ENCODE measurements around the gene SDC4.

Gene SDC4

DNA sequence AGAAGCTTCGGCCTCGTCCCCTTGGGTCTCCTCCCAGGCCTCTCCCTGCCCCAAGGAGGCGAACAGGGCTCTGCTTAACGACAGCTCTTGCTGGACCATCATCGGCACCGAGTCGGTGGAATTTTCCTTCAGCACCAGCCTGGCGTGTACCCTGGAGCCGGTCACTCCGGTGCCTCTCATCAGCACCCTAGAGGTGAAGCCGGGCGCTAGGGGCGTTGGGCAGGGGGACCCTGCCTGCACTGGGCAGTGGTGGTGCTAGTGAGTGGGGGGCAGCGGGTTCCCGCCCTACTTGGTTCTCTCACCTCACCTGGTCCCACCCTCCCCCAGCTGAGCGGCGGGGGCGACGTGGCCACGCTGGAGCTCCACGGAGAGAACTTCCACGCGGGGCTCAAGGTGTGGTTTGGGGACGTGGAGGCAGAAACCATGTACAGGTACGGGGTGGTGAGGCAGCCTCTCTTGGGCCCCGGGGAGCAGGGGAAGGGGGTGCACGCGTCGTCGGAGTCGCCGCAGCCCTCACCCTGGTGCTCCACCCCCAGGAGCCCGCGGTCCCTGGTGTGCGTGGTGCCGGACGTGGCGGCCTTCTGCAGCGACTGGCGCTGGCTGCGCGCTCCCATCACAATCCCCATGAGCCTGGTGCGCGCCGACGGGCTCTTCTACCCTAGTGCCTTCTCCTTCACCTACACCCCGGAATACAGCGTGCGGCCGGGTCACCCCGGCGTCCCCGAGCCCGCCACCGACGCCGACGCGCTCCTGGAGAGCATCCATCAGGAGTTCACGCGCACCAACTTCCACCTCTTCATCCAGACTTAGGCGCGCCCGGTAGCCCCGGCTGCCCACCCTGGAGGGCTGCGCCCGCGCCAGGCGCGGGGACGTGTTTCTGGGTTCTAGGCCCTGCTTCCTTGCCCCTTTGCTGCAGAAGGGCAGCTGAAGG lies 31.8 kb downstream of the SDC4 start:
- TF ChIP-seq POLR2A (IDR thresholded peaks at IDR 0.05; ENCODE audit: extremely low read depth, insufficient read length), result no peak
- TF ChIP-seq, protein P1, sequence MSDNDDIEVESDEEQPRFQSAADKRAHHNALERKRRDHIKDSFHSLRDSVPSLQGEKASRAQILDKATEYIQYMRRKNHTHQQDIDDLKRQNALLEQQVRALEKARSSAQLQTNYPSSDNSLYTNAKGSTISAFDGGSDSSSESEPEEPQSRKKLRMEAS (IDR thresholded peaks at IDR 0.05; ENCODE audit: low read depth, low read length), result no peak
- TF ChIP-seq, protein P2, sequence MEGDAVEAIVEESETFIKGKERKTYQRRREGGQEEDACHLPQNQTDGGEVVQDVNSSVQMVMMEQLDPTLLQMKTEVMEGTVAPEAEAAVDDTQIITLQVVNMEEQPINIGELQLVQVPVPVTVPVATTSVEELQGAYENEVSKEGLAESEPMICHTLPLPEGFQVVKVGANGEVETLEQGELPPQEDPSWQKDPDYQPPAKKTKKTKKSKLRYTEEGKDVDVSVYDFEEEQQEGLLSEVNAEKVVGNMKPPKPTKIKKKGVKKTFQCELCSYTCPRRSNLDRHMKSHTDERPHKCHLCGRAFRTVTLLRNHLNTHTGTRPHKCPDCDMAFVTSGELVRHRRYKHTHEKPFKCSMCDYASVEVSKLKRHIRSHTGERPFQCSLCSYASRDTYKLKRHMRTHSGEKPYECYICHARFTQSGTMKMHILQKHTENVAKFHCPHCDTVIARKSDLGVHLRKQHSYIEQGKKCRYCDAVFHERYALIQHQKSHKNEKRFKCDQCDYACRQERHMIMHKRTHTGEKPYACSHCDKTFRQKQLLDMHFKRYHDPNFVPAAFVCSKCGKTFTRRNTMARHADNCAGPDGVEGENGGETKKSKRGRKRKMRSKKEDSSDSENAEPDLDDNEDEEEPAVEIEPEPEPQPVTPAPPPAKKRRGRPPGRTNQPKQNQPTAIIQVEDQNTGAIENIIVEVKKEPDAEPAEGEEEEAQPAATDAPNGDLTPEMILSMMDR (IDR thresholded peaks at IDR 0.05; ENCODE audit: low read depth, low read length), result no peak
- TF ChIP-seq MYC (IDR thresholded peaks at IDR 0.05; ENCODE audit: low read depth, low read length), result no peak
- no peak overlapping the region for H3K4me3 ChIP-seq (ENCODE audit: low read depth, low read length)

DNA sequence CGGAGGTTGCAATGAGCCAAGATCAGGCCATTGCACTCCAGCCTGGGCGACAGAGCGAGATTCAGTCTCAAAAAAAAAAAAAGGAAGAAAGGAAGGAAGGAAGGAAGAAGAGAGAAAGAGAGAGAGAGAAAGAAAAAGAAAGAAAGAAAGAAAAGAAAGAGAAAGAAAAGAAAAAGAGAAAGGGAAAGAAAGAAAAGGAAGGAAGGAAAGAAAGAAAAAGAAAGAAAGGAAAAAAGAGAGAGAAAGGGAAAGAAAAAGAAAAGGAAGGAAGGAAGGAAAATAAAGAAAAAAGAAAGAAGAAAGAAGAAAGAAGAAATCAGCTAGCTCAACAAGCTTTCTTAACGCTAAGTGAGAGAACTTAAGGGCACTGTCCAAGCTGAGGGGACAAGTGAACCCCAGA lies 32.6 kb downstream of the SDC4 start:
- H3K4me3 ChIP-seq (ENCODE audit: low read depth, low read length), result no peak overlapping the region
- TF ChIP-seq MYC (IDR thresholded peaks at IDR 0.05; ENCODE audit: low read depth, low read length) (no peak), POLR2A (IDR thresholded peaks at IDR 0.05; ENCODE audit: extremely low read depth, insufficient read length) (no peak)
- TF ChIP-seq, protein P1 (IDR thresholded peaks at IDR 0.05; ENCODE audit: low read depth, low read length), result no peak
- TF ChIP-seq, protein P2 (IDR thresholded peaks at IDR 0.05; ENCODE audit: low read depth, low read length), result no peak
- no peak for DNase-seq (ENCODE audit: low read depth)

More for the DNA sequence above, 31.8 kb downstream of the SDC4 start:
- no peak for DNase-seq (ENCODE audit: low read depth)

DNA sequence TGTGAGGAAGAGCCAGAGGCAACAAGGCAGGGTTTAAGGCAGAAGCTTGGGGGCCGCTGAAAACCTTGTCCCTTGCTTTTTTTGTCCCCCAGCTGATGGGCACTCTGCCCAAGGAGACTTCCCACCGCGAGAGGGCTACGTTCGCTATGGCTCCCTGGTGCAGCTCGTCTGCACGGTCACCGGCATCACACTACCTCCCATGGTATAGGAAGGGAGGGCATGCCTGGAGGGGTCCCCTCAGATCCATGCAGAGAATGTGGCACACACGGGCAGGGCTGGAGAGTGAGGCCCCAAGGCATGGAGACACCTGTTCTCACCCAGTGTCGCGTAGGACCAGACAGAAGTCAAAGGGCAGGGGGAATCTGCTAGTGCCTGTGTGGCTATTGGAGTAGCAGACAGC lies 34.3 kb downstream of the SDC4 start:
- H3K4me3 ChIP-seq (ENCODE audit: low read depth, low read length), result no peak overlapping the region
- TF ChIP-seq POLR2A (IDR thresholded peaks at IDR 0.05; ENCODE audit: extremely low read depth, insufficient read length), result no peak
- TF ChIP-seq, protein P1 (IDR thresholded peaks at IDR 0.05; ENCODE audit: low read depth, low read length), result no peak
- no peak for DNase-seq (ENCODE audit: low read depth)

DNA sequence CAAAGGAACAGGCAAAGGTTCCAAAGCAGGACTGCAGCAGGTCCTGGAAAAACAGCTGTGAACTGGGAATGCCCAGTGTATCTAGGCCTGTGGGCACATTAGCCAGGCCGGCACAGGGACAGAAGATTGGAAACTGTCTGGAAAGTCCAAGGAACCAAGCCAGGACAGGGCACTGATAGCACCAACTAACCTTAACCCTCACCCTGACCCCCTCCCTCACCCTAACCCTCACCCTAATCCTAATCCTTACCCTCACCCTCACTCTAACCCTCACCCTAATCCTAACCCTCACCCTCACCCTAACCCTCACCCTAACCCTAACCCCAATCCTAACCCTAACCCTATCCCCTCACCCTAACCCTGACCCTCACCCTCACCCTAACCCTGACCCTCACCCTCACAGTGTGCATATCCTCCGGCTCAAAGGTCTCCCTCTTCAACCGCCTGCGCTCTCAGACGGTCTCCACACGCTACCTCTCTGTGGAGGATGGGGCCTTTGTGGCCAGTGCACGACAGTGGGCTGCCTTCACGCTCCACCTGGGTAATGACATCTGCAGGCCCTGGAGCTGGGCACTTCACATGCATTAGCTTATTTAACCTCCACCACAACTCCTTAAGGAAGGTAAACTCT lies 35.0 kb downstream of the SDC4 start:
- H3K4me3 ChIP-seq (ENCODE audit: low read depth, low read length), result no peak overlapping the region
- TF ChIP-seq MYC (IDR thresholded peaks at IDR 0.05; ENCODE audit: low read depth, low read length) (no peak), POLR2A (IDR thresholded peaks at IDR 0.05; ENCODE audit: extremely low read depth, insufficient read length) (no peak)
- TF ChIP-seq, protein P1 (IDR thresholded peaks at IDR 0.05; ENCODE audit: low read depth, low read length), result no peak
- TF ChIP-seq, protein P2 (IDR thresholded peaks at IDR 0.05; ENCODE audit: low read depth, low read length), result no peak
- no peak for DNase-seq (ENCODE audit: low read depth)

DNA sequence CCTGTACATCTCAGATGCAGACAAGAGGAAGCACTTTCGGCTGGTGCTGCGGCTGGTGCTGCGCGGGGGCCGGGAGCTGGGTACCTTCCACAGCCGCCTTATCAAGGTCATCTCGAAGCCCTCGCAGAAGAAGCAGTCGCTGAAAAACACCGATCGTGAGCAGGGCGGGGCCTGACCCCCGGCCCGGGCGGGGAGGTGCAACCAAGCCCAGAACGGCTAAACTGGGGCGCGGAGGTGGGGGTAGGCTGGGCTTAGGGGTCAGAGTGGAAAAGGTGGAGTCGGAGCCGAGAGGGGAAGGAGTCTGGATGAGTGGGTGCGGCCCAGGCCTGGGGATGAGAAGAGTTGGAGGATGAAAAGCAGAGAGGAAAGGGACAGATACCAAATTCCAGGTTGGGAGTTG lies 36.0 kb downstream of the SDC4 start:
- DNase-seq (ENCODE audit: low read depth), result no peak
- no peak overlapping the region for H3K4me3 ChIP-seq (ENCODE audit: low read depth, low read length)
- TF ChIP-seq, protein P2 (IDR thresholded peaks at IDR 0.05; ENCODE audit: low read depth, low read length), result no peak
- TF ChIP-seq MYC (IDR thresholded peaks at IDR 0.05; ENCODE audit: low read depth, low read length) (no peak), POLR2A (IDR thresholded peaks at IDR 0.05; ENCODE audit: extremely low read depth, insufficient read length) (no peak)
- TF ChIP-seq, protein P1 (IDR thresholded peaks at IDR 0.05; ENCODE audit: low read depth, low read length), result no peak
